Measurements from ENCODE around the gene ARHGEF3. TPM values are rescaled to one million over a fixed set of nuclear protein-coding genes. Genes with fewer than 3 reads are reported as not detected.

The ARHGEF3 gene
- total RNA-seq, 1 experiment from 2014 or later: 4.4 TPM

DNA sequence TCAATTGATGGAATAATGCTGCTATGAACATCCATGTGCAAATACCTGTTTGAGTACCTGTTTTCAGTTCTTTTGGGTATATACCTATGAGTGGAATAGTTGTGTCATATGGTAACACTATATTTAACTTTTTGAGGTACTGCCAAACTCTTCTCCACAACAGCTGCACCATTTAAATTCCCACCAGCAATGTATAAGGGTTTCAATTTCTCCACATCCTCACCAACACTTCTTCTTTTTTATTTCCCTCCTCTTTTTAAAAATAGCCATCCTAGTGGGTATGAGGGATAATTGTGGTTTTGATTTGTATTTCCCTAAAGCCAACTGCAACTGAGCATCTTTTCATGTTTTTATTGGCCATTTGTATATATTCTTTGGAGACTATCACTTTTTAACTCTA, 31.3 kb upstream of the ARHGEF3 start:
- Histone ChIP-seq H3K14ac (ENCODE audit: insufficient read depth, low read length) (no peak overlapping the region), H3K9me3 (ENCODE audit: control insufficient read depth, low read depth, low read length) (no peaks in the 10 kb centered on the region), H3K4me2 (ENCODE audit: insufficient read depth, insufficient read length, low read length) (no peak overlapping the region), H4K20me1 (ENCODE audit: control insufficient read depth, insufficient read depth, insufficient read length) (no peaks in the 10 kb centered on the region), H3K27ac (ENCODE audit: insufficient read length, low read depth, low read length) (no peak overlapping the region), H3K56ac (ENCODE audit: insufficient read length, low read depth, low read length) (no peak overlapping the region), H3T11ph (ENCODE audit: low read length) (no peak overlapping the region), H2AK5ac (ENCODE audit: insufficient read length, low read length) (no peak overlapping the region), H2AFZ (ENCODE audit: low read length) (no peak overlapping the region), H3K23me2 (ENCODE audit: insufficient read length, low read depth, low read length, poor library complexity, severe bottlenecking) (no peaks in the 10 kb centered on the region), H3K4ac (ENCODE audit: low read depth, low read length) (no peak overlapping the region), H4K8ac (replicated peaks; ENCODE audit: insufficient read length, low read depth, low read length) (no peak overlapping the region), H3K79me1 (ENCODE audit: insufficient read depth, low read depth, low read length, poor library complexity, severe bottlenecking) (no peaks in the 10 kb centered on the region), H2BK15ac (ENCODE audit: low read depth, low read length) (no peak overlapping the region), H3K18ac (ENCODE audit: insufficient read length, low read depth, low read length) (no peak overlapping the region), H2BK20ac (ENCODE audit: low read depth, low read length, poor library complexity, severe bottlenecking) (no peak overlapping the region), H3K4me1 (ENCODE audit: insufficient read depth, low read length) (no peaks in the 10 kb centered on the region), H2BK5ac (ENCODE audit: insufficient read length, low read length) (no peak overlapping the region), H3K9ac (ENCODE audit: extremely low read depth, insufficient read length, low read length) (no peak overlapping the region), H3K79me2 (ENCODE audit: insufficient read depth, low read length) (no peaks in the 10 kb centered on the region), H3K23ac (ENCODE audit: insufficient read length, low read depth, low read length) (no peak overlapping the region), H4K5ac (ENCODE audit: insufficient read length, low read depth, low read length) (no peak overlapping the region), H2BK120ac (ENCODE audit: low read depth, low read length, poor library complexity, severe bottlenecking) (no peak overlapping the region), H3K27me3 (ENCODE audit: insufficient read depth, low read length) (no peaks in the 10 kb centered on the region), H4K91ac (ENCODE audit: insufficient read length, low read depth, low read length) (no peak overlapping the region), H2BK12ac (ENCODE audit: insufficient read length, low read depth, low read length) (no peak overlapping the region)
- no peaks in the 10 kb centered on the region for H3K36me3 Mint-ChIP-seq (ENCODE audit: insufficient read depth in 1 of 3, low read depth in 3 of 3)
- no peak overlapping the region for H3K27ac Mint-ChIP-seq
- TF ChIP-seq, protein P1, sequence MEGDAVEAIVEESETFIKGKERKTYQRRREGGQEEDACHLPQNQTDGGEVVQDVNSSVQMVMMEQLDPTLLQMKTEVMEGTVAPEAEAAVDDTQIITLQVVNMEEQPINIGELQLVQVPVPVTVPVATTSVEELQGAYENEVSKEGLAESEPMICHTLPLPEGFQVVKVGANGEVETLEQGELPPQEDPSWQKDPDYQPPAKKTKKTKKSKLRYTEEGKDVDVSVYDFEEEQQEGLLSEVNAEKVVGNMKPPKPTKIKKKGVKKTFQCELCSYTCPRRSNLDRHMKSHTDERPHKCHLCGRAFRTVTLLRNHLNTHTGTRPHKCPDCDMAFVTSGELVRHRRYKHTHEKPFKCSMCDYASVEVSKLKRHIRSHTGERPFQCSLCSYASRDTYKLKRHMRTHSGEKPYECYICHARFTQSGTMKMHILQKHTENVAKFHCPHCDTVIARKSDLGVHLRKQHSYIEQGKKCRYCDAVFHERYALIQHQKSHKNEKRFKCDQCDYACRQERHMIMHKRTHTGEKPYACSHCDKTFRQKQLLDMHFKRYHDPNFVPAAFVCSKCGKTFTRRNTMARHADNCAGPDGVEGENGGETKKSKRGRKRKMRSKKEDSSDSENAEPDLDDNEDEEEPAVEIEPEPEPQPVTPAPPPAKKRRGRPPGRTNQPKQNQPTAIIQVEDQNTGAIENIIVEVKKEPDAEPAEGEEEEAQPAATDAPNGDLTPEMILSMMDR (conservative IDR thresholded peaks at IDR 0.05): no peak
- no peak for DNase-seq
- H3K27me3 Mint-ChIP-seq (ENCODE audit: low read depth): no peaks in the 10 kb centered on the region
- peaks cover 3% of the 10 kb centered on the region in 2 experiments; a peak in 1 of 4 replicates for H3K4me1 Mint-ChIP-seq
- H3K4me3 Mint-ChIP-seq: no peak overlapping the region
- H3K9me3 Mint-ChIP-seq: no peaks in the 10 kb centered on the region
